NCI-H1694 (cell line): ENCODE measurements around the gene AMDHD2.
"Not testable (repeated sequence)": the region's sequence is repeated elsewhere in the genome, so short reads cannot be mapped to it uniquely, and the experiment has no call there.

Source experiments
- DNase-seq: peaks from one replicate; lab custom pipeline; 2025; lab: John Stamatoyannopoulos, UW

AMDHD2 gene

GRCh38 chr16:2520097-2520783, at the start of gene AMDHD2:
TSS of gene AMDHD2 (plus strand) at chr16:2520371. CDS start at chr16:2520459, 88 bp downstream.
- peak; percentile 16 for DNase-seq

GRCh38 chr16:2470603-2471015, 49.6 kb upstream of the AMDHD2 start:
- DNase-seq: peak; percentile 33

- DNase-seq: peak; percentile 73
These were observed 49.0 kb upstream of the AMDHD2 start, which contains the start of gene NTN3 for GRCh38 chr16:2471016-2471652. TSS of gene NTN3 (plus strand) at chr16:2471297. CDS start at chr16:2471702, 405 bp downstream.

- DNase-seq: no peak
These were observed 48.3 kb upstream of the AMDHD2 start for GRCh38 chr16:2471653-2472487.

- no peak for DNase-seq
These were observed 47.7 kb upstream of the AMDHD2 start for GRCh38 chr16:2472488-2472864.

GRCh38 chr16:2472885-2473445, 47.2 kb upstream of the AMDHD2 start:
- no peak for DNase-seq

GRCh38 chr16:2473446-2473926, 46.7 kb upstream of the AMDHD2 start:
- no peak for DNase-seq

- no peak for DNase-seq
These were observed 45.9 kb upstream of the AMDHD2 start for GRCh38 chr16:2473999-2474876.

- DNase-seq: peak; percentile 48
These were observed 45.2 kb upstream of the AMDHD2 start, which contains the start of gene TBC1D24 for GRCh38 chr16:2474877-2475412. TSS of gene TBC1D24 (plus strand) at chr16:2475127. CDS start at chr16:2496149, 21,022 bp downstream.

GRCh38 chr16:2475413-2476344, 44.5 kb upstream of the AMDHD2 start:
- DNase-seq: no peak

GRCh38 chr16:2476345-2476720, 43.8 kb upstream of the AMDHD2 start:
- DNase-seq: no peak

- no peak for DNase-seq
These were observed 43.4 kb upstream of the AMDHD2 start for GRCh38 chr16:2476741-2477140.

- DNase-seq: no peak
These were observed 42.8 kb upstream of the AMDHD2 start for GRCh38 chr16:2477327-2477726.

- no peak for DNase-seq
These were observed 41.9 kb upstream of the AMDHD2 start for GRCh38 chr16:2478279-2478678.

- not testable (repeated sequence) for DNase-seq
These were observed 40.2 kb upstream of the AMDHD2 start for GRCh38 chr16:2479996-2480395.

GRCh38 chr16:2480948-2481347, 39.2 kb upstream of the AMDHD2 start:
- DNase-seq: no peak

- DNase-seq: no peak
These were observed 38.5 kb upstream of the AMDHD2 start for GRCh38 chr16:2481676-2482075.

GRCh38 chr16:2482249-2482648, 37.9 kb upstream of the AMDHD2 start:
- no peak for DNase-seq

GRCh38 chr16:2482708-2483534, 37.2 kb upstream of the AMDHD2 start:
- DNase-seq: no peak
